ENCODE measurements around the gene AOC2. TPM values are rescaled to one million over a fixed set of nuclear protein-coding genes. Genes with fewer than 3 reads are reported as not detected.

Gene AOC2
- total and polyA plus RNA-seq, 2 of the 13 experiments (the other 11 are each of a cell fraction or from before 2014, with no cell fraction given) = 1.2 to 3.3 TPM

DNA sequence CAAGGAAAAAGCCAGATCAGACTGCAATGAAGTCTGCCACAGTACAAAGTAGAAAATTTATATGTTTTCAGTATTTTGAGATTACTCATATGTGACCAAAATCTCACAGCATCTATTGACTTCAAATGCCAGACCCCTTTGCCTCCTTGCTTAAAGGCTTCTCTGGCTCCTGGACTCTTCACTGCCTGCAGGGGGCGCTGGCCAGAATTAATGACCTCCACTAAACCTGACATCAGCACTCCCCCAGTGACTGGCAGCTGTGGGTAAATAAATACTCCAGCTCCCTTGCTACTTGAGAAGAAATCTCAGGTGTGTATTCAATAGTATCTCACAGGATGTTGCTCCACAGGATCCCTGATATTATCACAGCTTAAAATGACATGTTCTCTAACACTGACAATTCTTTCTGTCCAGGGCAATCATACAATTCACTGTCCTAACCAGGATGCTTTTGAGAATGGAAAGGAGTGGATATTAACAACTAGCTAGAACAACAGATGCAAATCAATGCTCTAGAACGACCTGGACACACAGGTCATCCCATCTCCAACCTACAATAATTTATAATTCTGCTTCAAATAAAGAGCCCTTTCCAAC lies 24.3 kb upstream of the AOC2 start (continued):
- TF ChIP-seq, protein P1, sequence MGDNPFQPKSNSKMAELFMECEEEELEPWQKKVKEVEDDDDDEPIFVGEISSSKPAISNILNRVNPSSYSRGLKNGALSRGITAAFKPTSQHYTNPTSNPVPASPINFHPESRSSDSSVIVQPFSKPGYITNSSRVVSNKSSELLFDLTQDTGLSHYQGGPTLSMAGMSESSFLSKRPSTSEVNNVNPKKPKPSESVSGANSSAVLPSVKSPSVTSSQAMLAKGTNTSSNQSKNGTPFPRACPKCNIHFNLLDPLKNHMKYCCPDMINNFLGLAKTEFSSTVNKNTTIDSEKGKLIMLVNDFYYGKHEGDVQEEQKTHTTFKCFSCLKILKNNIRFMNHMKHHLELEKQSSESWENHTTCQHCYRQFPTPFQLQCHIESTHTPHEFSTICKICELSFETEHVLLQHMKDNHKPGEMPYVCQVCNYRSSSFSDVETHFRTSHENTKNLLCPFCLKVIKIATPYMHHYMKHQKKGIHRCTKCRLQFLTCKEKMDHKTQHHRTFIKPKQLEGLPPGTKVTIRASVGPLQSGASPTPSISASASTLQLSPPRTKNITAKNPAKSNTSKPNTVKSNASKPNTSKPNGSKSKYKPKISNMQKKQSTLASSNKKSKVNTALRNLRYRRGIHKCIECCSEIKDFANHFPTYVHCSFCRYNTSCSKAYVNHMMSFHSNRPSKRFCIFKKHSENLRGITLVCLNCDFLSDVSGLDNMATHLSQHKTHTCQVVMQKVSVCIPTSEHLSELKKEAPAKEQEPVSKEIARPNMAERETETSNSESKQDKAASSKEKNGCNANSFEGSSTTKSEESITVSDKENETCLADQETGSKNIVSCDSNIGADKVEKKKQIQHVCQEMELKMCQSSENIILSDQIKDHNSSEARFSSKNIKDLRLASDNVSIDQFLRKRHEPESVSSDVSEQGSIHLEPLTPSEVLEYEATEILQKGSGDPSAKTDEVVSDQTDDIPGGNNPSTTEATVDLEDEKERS (CRISPR knock-in tag; IDR thresholded peaks at IDR 0.05) = no peak
- 0 out of 2 replicates have a peak, but pooled peaks have one; percentile 36 for TF ChIP-seq SMAD3 (CRISPR knock-in tag; IDR thresholded peaks at IDR 0.05)
- TF ChIP-seq, protein P2, sequence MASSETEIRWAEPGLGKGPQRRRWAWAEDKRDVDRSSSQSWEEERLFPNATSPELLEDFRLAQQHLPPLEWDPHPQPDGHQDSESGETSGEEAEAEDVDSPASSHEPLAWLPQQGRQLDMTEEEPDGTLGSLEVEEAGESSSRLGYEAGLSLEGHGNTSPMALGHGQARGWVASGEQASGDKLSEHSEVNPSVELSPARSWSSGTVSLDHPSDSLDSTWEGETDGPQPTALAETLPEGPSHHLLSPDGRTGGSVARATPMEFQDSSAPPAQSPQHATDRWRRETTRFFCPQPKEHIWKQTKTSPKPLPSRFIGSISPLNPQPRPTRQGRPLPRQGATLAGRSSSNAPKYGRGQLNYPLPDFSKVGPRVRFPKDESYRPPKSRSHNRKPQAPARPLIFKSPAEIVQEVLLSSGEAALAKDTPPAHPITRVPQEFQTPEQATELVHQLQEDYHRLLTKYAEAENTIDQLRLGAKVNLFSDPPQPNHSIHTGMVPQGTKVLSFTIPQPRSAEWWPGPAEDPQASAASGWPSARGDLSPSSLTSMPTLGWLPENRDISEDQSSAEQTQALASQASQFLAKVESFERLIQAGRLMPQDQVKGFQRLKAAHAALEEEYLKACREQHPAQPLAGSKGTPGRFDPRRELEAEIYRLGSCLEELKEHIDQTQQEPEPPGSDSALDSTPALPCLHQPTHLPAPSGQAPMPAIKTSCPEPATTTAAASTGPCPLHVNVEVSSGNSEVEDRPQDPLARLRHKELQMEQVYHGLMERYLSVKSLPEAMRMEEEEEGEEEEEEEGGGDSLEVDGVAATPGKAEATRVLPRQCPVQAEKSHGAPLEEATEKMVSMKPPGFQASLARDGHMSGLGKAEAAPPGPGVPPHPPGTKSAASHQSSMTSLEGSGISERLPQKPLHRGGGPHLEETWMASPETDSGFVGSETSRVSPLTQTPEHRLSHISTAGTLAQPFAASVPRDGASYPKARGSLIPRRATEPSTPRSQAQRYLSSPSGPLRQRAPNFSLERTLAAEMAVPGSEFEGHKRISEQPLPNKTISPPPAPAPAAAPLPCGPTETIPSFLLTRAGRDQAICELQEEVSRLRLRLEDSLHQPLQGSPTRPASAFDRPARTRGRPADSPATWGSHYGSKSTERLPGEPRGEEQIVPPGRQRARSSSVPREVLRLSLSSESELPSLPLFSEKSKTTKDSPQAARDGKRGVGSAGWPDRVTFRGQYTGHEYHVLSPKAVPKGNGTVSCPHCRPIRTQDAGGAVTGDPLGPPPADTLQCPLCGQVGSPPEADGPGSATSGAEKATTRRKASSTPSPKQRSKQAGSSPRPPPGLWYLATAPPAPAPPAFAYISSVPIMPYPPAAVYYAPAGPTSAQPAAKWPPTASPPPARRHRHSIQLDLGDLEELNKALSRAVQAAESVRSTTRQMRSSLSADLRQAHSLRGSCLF (CRISPR knock-in tag; IDR thresholded peaks at IDR 0.05; ENCODE audit: borderline replicate concordance) = no peak
- TF ChIP-seq FOXA3 (CRISPR knock-in tag; IDR thresholded peaks at IDR 0.05) = peak; percentile 31; the same call in 1 of the 2 replicates
- no peak for TF ChIP-seq CENPX (CRISPR knock-in tag; IDR thresholded peaks at IDR 0.05)
- TF ChIP-seq PTBP1 (IDR thresholded peaks at IDR 0.05; ENCODE audit: low read depth, low read length, poor library complexity, severe bottlenecking) = no peak
- no peak for TF ChIP-seq NFYB (CRISPR knock-in tag; IDR thresholded peaks at IDR 0.05)
- no peak for TF ChIP-seq NCOR1 (IDR thresholded peaks at IDR 0.05; ENCODE audit: borderline replicate concordance, low read length)
- TF ChIP-seq, protein P3, sequence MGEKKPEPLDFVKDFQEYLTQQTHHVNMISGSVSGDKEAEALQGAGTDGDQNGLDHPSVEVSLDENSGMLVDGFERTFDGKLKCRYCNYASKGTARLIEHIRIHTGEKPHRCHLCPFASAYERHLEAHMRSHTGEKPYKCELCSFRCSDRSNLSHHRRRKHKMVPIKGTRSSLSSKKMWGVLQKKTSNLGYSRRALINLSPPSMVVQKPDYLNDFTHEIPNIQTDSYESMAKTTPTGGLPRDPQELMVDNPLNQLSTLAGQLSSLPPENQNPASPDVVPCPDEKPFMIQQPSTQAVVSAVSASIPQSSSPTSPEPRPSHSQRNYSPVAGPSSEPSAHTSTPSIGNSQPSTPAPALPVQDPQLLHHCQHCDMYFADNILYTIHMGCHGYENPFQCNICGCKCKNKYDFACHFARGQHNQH (CRISPR knock-in tag; IDR thresholded peaks at IDR 0.05) = peak; percentile 50; the same call in 1 of the 2 replicates
- 0 out of 2 replicates have a peak, but pooled peaks have one; percentile 27 for TF ChIP-seq RBFOX2 (IDR thresholded peaks at IDR 0.05; ENCODE audit: low read depth, low read length)
- TF ChIP-seq, protein P4, sequence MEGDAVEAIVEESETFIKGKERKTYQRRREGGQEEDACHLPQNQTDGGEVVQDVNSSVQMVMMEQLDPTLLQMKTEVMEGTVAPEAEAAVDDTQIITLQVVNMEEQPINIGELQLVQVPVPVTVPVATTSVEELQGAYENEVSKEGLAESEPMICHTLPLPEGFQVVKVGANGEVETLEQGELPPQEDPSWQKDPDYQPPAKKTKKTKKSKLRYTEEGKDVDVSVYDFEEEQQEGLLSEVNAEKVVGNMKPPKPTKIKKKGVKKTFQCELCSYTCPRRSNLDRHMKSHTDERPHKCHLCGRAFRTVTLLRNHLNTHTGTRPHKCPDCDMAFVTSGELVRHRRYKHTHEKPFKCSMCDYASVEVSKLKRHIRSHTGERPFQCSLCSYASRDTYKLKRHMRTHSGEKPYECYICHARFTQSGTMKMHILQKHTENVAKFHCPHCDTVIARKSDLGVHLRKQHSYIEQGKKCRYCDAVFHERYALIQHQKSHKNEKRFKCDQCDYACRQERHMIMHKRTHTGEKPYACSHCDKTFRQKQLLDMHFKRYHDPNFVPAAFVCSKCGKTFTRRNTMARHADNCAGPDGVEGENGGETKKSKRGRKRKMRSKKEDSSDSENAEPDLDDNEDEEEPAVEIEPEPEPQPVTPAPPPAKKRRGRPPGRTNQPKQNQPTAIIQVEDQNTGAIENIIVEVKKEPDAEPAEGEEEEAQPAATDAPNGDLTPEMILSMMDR (CRISPR knock-in tag; IDR thresholded peaks at IDR 0.05) = peak; percentile 81
- TF ChIP-seq NCOA2 (CRISPR knock-in tag; IDR thresholded peaks at IDR 0.05) = no peak
- no peak for TF ChIP-seq ZNF713 (CRISPR knock-in tag; IDR thresholded peaks at IDR 0.05)
- peak; percentile 96 for TF ChIP-seq MIXL1 (CRISPR knock-in tag; IDR thresholded peaks at IDR 0.05)
- TF ChIP-seq, protein P5, sequence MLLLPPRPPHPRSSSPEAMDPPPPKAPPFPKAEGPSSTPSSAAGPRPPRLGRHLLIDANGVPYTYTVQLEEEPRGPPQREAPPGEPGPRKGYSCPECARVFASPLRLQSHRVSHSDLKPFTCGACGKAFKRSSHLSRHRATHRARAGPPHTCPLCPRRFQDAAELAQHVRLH (CRISPR knock-in tag; IDR thresholded peaks at IDR 0.05; ENCODE audit: borderline replicate concordance, low read depth) = peak; percentile 43; the same call in 1 of the 2 replicates
- TF ChIP-seq GATAD2A (CRISPR knock-in tag; IDR thresholded peaks at IDR 0.05) = 0 out of 2 replicates have a peak, but pooled peaks have one; percentile 33
- TF ChIP-seq HNF4G (IDR thresholded peaks at IDR 0.05; ENCODE audit: borderline replicate concordance, low read depth, low read length) = no peak
- TF ChIP-seq HNF4G (CRISPR knock-in tag; IDR thresholded peaks at IDR 0.05; ENCODE audit: borderline replicate concordance, low read depth) = no peak
- TF ChIP-seq BRD4 (CRISPR knock-in tag; IDR thresholded peaks at IDR 0.05) = no peak

Data from HepG2 (cell line).